Right cardiac atrium (tissue), 5 donors: ENCODE measurements around the gene FN3KRP. TPM values are rescaled to one million over a fixed set of nuclear protein-coding genes. Genes with fewer than 3 reads are reported as not detected.

ENCODE experiments used
- ATAC-seq, 2 donors: fragments of 200-7000 bp; cut with Tn5 transposase; one replicate each; pipeline versions ENCODE4 v1.8.0 to v1.9.1; 2020; ENCODE audit warnings: moderate library complexity in 2 of 2, mild to moderate bottlenecking in 1 of 2
- DNase-seq, 3 donors: peaks; one replicate each; pipeline ENCODE4 v3.0.0-alpha.2; 2020
- H3K27ac ChIP-seq: one replicate; pipeline ENCODE4 v1.5.1; 2013; ENCODE audit warnings: mild to moderate bottlenecking, low read length, control low read depth, moderate library complexity
- H3K27me3 ChIP-seq: one replicate; pipeline ENCODE4 v1.6.1; 2013; ENCODE audit not compliant: control insufficient read depth, insufficient read depth
- H3K4me1 ChIP-seq: one replicate; pipeline ENCODE4 v1.6.1; 2013; ENCODE audit warnings: low read length; ENCODE audit not compliant: control insufficient read depth, insufficient read depth
- H3K4me3 ChIP-seq: one replicate; pipeline ENCODE4 v1.5.1; 2013; ENCODE audit warnings: low read length, control low read depth
- H3K9me3 ChIP-seq: one replicate; pipeline ENCODE4 v1.6.1; 2013; ENCODE audit warnings: low read length; ENCODE audit not compliant: control insufficient read depth
- WGBS: extraction: QIAGEN DNeasy Blood & Tissue Kit; methylation state at CpG from one replicate; pipeline ENCODE4 v1.1.7; 2013; 5-methylcytosine and 5-hydroxymethylcytosine counted together
- intact Hi-C, 4 donors: fragments of 100-400 bp; cut with DNase I; formaldehyde crosslinking; loops; one replicate each; pipeline versions ENCODE4 v1.11.0 to v1.14.0; 2022 to 2023
- polyA plus RNA-seq: library from polyadenylated mRNA; stranded (reverse); fragments of 200-250 nt; gene quantifications from one replicate; pipeline ENCODE4 v1.2.3, GENCODE V29; 2013
- total RNA-seq, 4 donors: library from RNA; stranded (reverse); fragmentation: NEBNext Ultra II Directional; extraction: Animal tissue kit (Norgen Biotek cat#: 25700); gene quantifications; one replicate each; pipeline ENCODE4 v1.2.1, GENCODE V29; 2021
- donor health status: healthy with polysubstance abuse.
- donor health status: DM: no; HTN: yes; CAD: no.
- donor health status: DM: no; HTN: no; CAD: no.
- donor health status: DM: no; HTN: yes; CAD: no; lungs with severe emphysema.
- donor health status: DM: yes; HTN: yes; CAD: no.

FN3KRP gene
- total and polyA plus RNA-seq, 5 donors = 10.4 to 15.0 (median 14.1) TPM

DNA sequence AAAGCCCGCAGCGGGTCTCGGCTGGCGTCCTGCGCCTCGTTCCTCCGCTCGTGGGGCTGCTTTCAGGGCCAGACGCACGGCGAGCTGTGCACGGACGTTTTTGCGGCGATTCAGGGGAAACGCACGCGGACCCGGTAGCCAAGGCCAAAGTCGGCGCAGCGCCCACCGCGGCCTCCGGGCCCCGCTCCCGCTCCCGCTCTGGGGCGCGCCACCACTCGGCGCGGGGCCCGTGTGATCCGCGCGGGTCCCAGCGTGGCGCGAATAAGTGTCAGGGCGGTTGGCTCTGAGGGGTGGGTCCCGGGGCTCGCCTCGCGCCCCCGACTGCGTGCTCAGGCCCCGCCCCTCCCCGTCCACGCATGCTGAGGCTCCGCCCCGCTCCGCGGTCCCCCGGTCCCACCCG is 34.7 kb downstream of the FN3KRP start:
- Histone ChIP-seq H3K9me3 (no peaks in the 10 kb centered on the region), H3K27ac (peak overlapping the region; percentile 2), H3K4me3 (peak overlapping the region; percentile 30), H3K4me1 (peaks cover 3% of the 10 kb centered on the region), H3K27me3 (no peaks in the 10 kb centered on the region)
- 2% methylated on average over 55 of the region's 56 CpGs for WGBS
- intact Hi-C loops = loop anchor here in 1 of 4 donors (10.0 kb wide), 1 partner anchor 86 kb away; no protein-coding TSS in a partner anchor
- ATAC-seq (peak in 1 of 2 donors; percentile 60), DNase-seq (no peak)

DNA sequence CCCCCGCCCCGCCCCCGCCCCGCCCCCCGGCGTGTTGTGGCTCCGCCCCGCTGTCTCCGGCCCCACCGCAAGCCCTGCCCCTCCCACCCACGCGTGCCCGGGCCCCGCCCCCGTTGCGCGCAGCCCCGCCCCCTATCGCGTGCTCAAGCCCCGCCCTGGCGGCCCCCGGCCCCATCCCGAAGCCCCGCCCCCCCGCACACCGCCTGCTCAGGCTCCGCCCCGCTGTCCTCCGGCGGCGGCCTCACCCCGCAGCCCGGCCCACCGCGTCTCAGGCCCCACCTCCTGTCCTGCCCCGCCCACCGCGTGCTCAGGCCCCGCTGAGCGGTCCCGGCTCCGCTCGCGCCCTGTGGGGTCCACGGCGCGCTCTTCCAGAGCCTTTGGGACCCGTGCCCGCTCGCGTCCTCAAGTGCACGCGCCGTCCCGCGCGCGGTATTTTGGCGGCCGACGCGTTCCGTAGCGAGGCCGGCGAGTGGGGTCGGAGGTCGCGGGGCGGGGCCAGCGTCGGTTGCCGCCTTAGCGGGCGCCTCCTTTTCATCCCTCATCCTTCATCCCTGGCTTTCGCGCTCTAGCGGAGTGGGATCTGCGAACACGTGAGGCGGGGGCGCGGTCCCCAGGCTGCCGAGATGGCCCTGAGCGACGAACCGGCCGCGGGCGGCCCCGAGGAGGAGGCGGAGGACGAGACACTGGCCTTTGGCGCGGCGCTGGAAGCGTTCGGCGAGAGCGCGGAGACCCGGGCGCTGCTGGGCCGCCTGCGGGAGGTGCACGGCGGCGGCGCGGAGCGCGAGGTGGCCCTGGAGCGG is 35.3 kb downstream of the FN3KRP start, which contains the start of gene TBCD:
Gene TBCD (plus strand): TSS at position 495 of the 800 bp plus-strand sequence. CDS start 129 bp downstream, at position 624.
- intact Hi-C loops = loop anchor here in 1 of 4 donors (10.0 kb wide), 1 partner anchor 87 kb away; no protein-coding TSS in a partner anchor
- H3K9me3 ChIP-seq = no peaks in the 10 kb centered on the region
- peak within 1 kb of the TSS; percentile 67 for H3K4me3 ChIP-seq
- under 1% methylated on average over 105 of the region's 114 CpGs for WGBS
- peaks cover 3% of the 10 kb centered on the region for H3K4me1 ChIP-seq
- ATAC-seq (peak; percentile 94 to 95), DNase-seq (peak; percentile 92 to 96 (median 96))
- no peaks in the 10 kb centered on the region for H3K27me3 ChIP-seq
- H3K27ac ChIP-seq = peak within 1 kb of the TSS; percentile 75

DNA sequence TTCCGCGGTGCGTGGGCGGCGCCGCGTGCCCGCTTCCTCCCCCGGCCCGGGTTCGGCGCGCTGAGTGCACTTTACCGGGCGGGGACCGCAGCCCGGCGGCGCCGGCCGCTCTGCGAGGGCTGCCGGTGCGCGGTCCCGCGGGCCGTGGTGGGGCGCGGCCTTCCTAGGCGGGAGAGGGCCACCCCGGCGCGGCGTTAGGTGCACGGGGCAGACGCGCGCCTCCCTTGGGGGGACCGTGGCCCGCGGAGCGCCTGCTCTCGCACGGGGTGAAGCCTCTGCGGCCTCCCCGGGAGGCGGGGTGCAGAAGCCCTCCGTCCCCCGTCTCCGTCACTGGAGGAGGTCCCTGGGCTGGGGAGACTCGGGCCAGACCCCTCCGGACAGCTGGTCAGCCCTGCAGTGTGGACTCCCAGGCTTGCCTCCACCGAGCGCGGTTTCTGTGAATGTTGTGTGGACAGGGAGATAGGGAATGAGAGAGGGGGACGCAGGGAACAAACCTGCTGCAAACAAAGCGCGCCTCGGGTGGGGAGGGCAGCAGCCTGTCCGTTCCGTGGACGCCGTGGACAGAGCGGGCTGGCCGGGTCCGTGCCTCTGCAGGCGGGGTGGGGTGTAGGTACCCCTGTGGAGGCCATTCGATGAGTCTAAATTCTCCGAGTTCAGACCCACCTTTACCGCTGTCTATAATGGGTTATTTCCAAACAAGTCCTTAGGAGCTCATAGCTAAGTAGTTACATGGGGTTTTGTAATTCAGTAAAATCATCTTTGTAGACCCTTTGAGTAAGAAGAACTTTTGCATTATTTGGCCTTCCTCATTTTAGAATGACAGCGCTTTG is 36.1 kb downstream of the FN3KRP start:
- ATAC-seq = peak; percentile 12 to 18
- no peak overlapping the region for H3K27ac ChIP-seq
- under 1% methylated on average over 69 of the region's 72 CpGs for WGBS
- H3K4me3 ChIP-seq = peak overlapping the region; percentile 67
- intact Hi-C loops = loop anchor here in 1 of 4 donors (10.0 kb wide), 1 partner anchor 88 kb away; no protein-coding TSS in a partner anchor
- no peaks in the 10 kb centered on the region for H3K27me3 ChIP-seq
- H3K9me3 ChIP-seq = no peaks in the 10 kb centered on the region
- peaks cover 3% of the 10 kb centered on the region for H3K4me1 ChIP-seq
- peak; percentile 46 to 74 (median 72) for DNase-seq

DNA sequence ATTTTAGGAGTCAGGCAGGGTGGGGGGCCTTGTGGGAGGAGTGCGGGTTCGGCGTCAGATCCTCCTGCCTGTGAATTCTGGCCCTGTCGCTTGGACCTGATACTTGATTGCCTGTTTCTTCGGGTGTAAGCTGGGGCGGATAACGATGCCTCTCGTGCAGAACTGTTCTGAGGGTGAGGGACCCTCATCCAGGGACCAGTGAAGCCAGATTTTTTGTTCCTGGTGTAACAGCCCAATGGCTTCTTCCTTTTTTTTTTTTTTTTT is 36.6 kb downstream of the FN3KRP start:
- Histone ChIP-seq H3K27ac (no peak overlapping the region), H3K4me3 (no peak overlapping the region), H3K27me3 (no peaks in the 10 kb centered on the region), H3K4me1 (peaks cover 3% of the 10 kb centered on the region), H3K9me3 (no peaks in the 10 kb centered on the region)
- DNase-seq = no peak
- WGBS = 41% methylated on average over 8 of the region's 8 CpGs
- no peak for ATAC-seq
- intact Hi-C loops = loop anchor here in 1 of 4 donors (10.0 kb wide), 1 partner anchor 88 kb away; no protein-coding TSS in a partner anchor

GRCh38 chr17:82754297-82755208 is 38.0 kb downstream of the FN3KRP start:
- DNase-seq (no peak), ATAC-seq (no peak)
- Histone ChIP-seq H3K4me3 (no peak overlapping the region), H3K9me3 (no peaks in the 10 kb centered on the region), H3K27ac (no peak overlapping the region), H3K4me1 (peaks cover 3% of the 10 kb centered on the region), H3K27me3 (no peaks in the 10 kb centered on the region)
- intact Hi-C loops = loop anchor here in 1 of 4 donors (10.0 kb wide), 1 partner anchor 90 kb away; no protein-coding TSS in a partner anchor
- whole genome bisulfite sequencing = 89% methylated on average over 19 of the region's 19 CpGs

GRCh38 chr17:82756166-82756565 is 39.7 kb downstream of the FN3KRP start:
- no peaks in the 10 kb centered on the region for H3K27me3 ChIP-seq
- no peaks in the 10 kb centered on the region for H3K9me3 ChIP-seq
- ATAC-seq (no peak), DNase-seq (no peak)
- intact Hi-C loops = loop anchor here in 1 of 4 donors (10.0 kb wide), 1 partner anchor 91 kb away; no protein-coding TSS in a partner anchor
- peaks cover 3% of the 10 kb centered on the region for H3K4me1 ChIP-seq
- no peak overlapping the region for H3K27ac ChIP-seq
- 84% methylated on average over 7 of the region's 7 CpGs for WGBS
- no peak overlapping the region for H3K4me3 ChIP-seq

- Histone ChIP-seq H3K4me3 (no peak overlapping the region), H3K9me3 (no peaks in the 10 kb centered on the region), H3K27me3 (no peaks in the 10 kb centered on the region), H3K4me1 (no peaks in the 10 kb centered on the region), H3K27ac (no peak overlapping the region)
- intact Hi-C loops = loop anchor here in 1 of 4 donors (5.0 kb wide), 1 partner anchor 98 kb away; no protein-coding TSS in a partner anchor
- 70% methylated on average over 13 of the region's 13 CpGs for WGBS
- ATAC-seq (peak; percentile 41 to 51), DNase-seq (no peak)
Measured at GRCh38 chr17:82765371-82765770, 48.9 kb downstream of the FN3KRP start.

GRCh38 chr17:82767041-82767754 is 50.7 kb downstream of the FN3KRP start:
- H3K4me1 ChIP-seq = no peaks in the 10 kb centered on the region
- ATAC-seq (peak; percentile 56 to 68), DNase-seq (no peak)
- H3K27me3 ChIP-seq = no peaks in the 10 kb centered on the region
- intact Hi-C loops = loop anchor here in 1 of 4 donors (5.0 kb wide), 1 partner anchor 100 kb away; no protein-coding TSS in a partner anchor
- H3K4me3 ChIP-seq = no peak overlapping the region
- WGBS = 72% methylated on average over 24 of the region's 24 CpGs
- no peaks in the 10 kb centered on the region for H3K9me3 ChIP-seq
- no peak overlapping the region for H3K27ac ChIP-seq

GRCh38 chr17:82769041-82769440 is 52.5 kb downstream of the FN3KRP start:
- intact Hi-C loops = loop anchor here in 1 of 4 donors (5.0 kb wide), 1 partner anchor 102 kb away; no protein-coding TSS in a partner anchor
- Histone ChIP-seq H3K4me3 (no peak overlapping the region), H3K9me3 (no peaks in the 10 kb centered on the region), H3K27me3 (no peaks in the 10 kb centered on the region), H3K4me1 (no peaks in the 10 kb centered on the region), H3K27ac (no peak overlapping the region)
- ATAC-seq (no peak), DNase-seq (no peak)
- WGBS = 96% methylated on average over 7 of the region's 7 CpGs
